Neutrophil (primary cell): Measurements from ENCODE around the gene RIC1.

Source experiments
- H3K27ac ChIP-seq: fragments of 200-600 bp; sonication (generic); 2 replicates; pipeline ENCODE4 v1.5.1; 2016; ENCODE audit warnings: mild to moderate bottlenecking, moderate library complexity
- H3K27me3 ChIP-seq: fragments of 200-600 bp; sonication (generic); 2 replicates; pipeline ENCODE4 v1.6.0; 2016; ENCODE audit warnings: mild to moderate bottlenecking
- H3K36me3 ChIP-seq: fragments of 200-600 bp; sonication (generic); 2 replicates; pipeline ENCODE4 v1.5.1; 2017
- H3K4me1 ChIP-seq, 2 experiments: fragments of 200-600 bp in 1 of 2; sonication (generic) in 1 of 2; 1 replicate in 1 of 2; 2 replicates in 1 of 2; pipeline versions ENCODE4 v1.5.1 to v1.6.1; 2013 to 2016; ENCODE audit warnings: low read depth in 1 of 2, low read length in 1 of 2, mild to moderate bottlenecking in 1 of 2, moderate library complexity in 1 of 2; ENCODE audit not compliant: control insufficient read depth in 1 of 2, insufficient read depth in 1 of 2
- H3K4me3 ChIP-seq, 2 experiments: fragments of 200-600 bp in 1 of 2; sonication (generic) in 1 of 2; 1 replicate in 1 of 2; 2 replicates in 1 of 2; pipeline ENCODE4 v1.5.1; 2013 to 2016; ENCODE audit warnings: low read depth in 1 of 2, low read length in 1 of 2, mild to moderate bottlenecking in 1 of 2, moderate library complexity in 1 of 2
- H3K9me3 ChIP-seq: fragments of 200-600 bp; sonication (generic); 2 replicates; pipeline ENCODE4 v1.5.1; 2016
- TF ChIP-seq, protein P1 (sequence below): fragments of 200-600 bp; sonication (generic); IDR thresholded peaks from 2 replicates; pipeline ENCODE4 v1.5.1; 2016; ENCODE audit warnings: antibody characterized with exemption

Gene RIC1

DNA sequence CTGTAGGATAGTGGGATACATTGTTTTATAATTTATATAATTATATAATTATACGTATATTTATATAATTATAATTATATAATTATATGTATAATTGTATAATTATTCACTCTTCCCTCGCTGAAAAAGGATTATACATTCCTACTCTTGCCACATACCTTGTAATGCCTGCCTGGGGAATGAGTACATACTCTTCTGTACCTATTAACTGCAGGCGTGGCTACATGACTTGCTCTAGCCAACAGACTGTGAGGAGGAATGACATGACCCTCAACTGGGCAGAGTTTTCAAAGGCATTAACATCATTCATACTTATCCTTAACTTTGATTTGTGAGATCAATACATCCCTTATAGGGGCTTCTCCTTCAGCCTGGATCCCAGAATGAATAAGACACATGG is 184.9 kb downstream of the RIC1 start:
- peaks cover 29% of the 10 kb centered on the region for H3K36me3 ChIP-seq
- no peaks in the 10 kb centered on the region for H3K9me3 ChIP-seq
- no peak overlapping the region for H3K27ac ChIP-seq
- TF ChIP-seq, protein P1, sequence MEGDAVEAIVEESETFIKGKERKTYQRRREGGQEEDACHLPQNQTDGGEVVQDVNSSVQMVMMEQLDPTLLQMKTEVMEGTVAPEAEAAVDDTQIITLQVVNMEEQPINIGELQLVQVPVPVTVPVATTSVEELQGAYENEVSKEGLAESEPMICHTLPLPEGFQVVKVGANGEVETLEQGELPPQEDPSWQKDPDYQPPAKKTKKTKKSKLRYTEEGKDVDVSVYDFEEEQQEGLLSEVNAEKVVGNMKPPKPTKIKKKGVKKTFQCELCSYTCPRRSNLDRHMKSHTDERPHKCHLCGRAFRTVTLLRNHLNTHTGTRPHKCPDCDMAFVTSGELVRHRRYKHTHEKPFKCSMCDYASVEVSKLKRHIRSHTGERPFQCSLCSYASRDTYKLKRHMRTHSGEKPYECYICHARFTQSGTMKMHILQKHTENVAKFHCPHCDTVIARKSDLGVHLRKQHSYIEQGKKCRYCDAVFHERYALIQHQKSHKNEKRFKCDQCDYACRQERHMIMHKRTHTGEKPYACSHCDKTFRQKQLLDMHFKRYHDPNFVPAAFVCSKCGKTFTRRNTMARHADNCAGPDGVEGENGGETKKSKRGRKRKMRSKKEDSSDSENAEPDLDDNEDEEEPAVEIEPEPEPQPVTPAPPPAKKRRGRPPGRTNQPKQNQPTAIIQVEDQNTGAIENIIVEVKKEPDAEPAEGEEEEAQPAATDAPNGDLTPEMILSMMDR = no peak
- no peaks in the 10 kb centered on the region for H3K4me1 ChIP-seq
- H3K27me3 ChIP-seq = no peaks in the 10 kb centered on the region
- H3K4me3 ChIP-seq = no peak overlapping the region

- H3K4me3 ChIP-seq = no peak overlapping the region
- no peaks in the 10 kb centered on the region for H3K27me3 ChIP-seq
- TF ChIP-seq, protein P1 = no peak
- peaks cover 15% of the 10 kb centered on the region for H3K36me3 ChIP-seq
- no peak overlapping the region for H3K27ac ChIP-seq
- H3K4me1 ChIP-seq = no peaks in the 10 kb centered on the region
- H3K9me3 ChIP-seq = no peaks in the 10 kb centered on the region
These were observed 186.6 kb downstream of the RIC1 start for GRCh38 chr9:5815461-5815860.

DNA sequence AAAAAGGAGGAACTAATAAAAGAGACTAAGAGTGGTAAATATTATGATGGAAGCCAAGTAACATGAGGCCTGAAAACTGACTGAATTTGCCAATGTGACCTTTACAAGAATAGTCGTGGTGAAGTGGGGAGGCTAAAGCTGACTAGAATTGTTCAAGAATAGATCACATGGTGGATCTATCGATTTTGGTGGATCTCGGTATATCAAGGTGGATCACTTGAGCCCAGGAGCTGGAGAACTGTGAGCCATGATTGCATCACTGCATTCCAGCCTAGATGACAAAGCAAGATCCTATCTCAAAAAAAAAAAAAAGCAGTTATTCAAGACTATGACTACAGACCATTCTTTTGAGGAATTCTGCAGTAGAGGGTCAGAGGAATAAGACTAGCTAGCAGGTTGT is 189.0 kb downstream of the RIC1 start:
- TF ChIP-seq, protein P1 = no peak
- Histone ChIP-seq H3K9me3 (no peaks in the 10 kb centered on the region), H3K27me3 (no peaks in the 10 kb centered on the region), H3K36me3 (peaks cover 13% of the 10 kb centered on the region), H3K4me1 (no peaks in the 10 kb centered on the region), H3K4me3 (no peak overlapping the region), H3K27ac (no peak overlapping the region)

DNA sequence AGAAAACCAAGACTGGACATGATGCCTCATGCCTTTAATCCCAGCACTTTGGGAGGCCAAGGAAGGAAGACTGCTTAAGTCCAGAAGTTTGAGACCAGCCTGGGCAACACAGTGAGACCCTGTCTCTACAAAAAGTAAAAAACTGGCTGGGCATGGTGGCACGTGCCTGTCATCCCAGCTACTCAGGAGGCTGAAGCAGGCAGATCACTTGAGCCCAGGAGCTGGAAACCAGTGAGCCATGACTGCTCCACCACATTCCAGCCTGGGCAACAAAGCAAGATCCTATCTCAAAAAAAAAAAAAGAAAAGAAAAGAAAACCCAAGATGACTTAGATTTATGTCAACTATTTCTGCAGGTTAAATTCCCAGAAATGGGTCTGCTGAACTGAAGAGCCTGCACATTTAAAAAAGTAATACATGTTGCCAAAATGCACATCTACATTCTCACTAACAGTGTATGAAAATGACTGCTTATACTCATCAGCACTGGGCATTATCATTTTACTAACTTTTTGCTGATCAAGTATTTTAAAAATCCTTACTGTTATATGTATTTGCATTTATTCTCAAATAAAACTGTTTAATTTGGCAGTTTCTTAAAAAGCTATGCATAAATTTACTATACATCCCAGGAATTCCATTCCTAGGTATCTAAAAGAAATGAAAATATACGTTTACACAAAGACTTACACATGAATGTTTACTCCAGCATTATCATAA is 189.7 kb downstream of the RIC1 start:
- Histone ChIP-seq H3K27me3 (no peaks in the 10 kb centered on the region), H3K27ac (no peak overlapping the region), H3K4me3 (no peak overlapping the region), H3K36me3 (peaks cover 16% of the 10 kb centered on the region), H3K9me3 (no peaks in the 10 kb centered on the region), H3K4me1 (no peaks in the 10 kb centered on the region)
- TF ChIP-seq, protein P1 = no peak

DNA sequence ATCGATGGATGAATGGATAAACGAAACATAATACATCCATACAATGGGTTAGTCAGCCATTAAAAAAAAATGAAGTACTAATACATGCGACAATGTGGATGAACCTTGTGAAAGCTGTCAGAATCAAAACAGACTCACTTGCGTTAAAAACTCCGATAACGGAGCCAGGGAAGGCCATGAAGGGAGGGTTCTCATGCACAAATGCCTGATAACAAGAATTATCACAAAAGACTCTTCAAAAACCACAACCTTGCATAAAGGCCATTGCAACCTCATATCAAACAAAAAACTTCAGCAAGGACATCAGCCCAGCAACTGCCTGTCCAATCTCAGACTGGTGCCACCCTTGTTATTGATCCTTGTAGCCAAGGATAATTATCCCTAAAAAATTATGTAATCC is 190.3 kb downstream of the RIC1 start:
- H3K27ac ChIP-seq = no peak overlapping the region
- H3K36me3 ChIP-seq = peaks cover 22% of the 10 kb centered on the region
- H3K4me3 ChIP-seq = no peak overlapping the region
- no peaks in the 10 kb centered on the region for H3K27me3 ChIP-seq
- TF ChIP-seq, protein P1 = no peak
- no peaks in the 10 kb centered on the region for H3K4me1 ChIP-seq
- no peaks in the 10 kb centered on the region for H3K9me3 ChIP-seq
